Activated effector memory CD4-positive, alpha-beta T cell treated with anti-CD3 and anti-CD28 coated beads, Interleukin-2, amount 50 U/mL, for 16 hours (primary cell): ENCODE measurements around the gene EPDR1.

Experiments used
- DNase-seq: peaks from one replicate; pipeline ENCODE4 v3.0.0-alpha.2; 2020

EPDR1 gene

GRCh38 chr7:37920305-37920848, at the start of gene EPDR1:
Gene EPDR1, plus strand, starts transcription at chr7:37920640. Its CDS starts 300 bp downstream, at chr7:37920940.
- no peak for DNase-seq

- DNase-seq = no peak
These were observed 38.4 kb upstream of the EPDR1 start for GRCh38 chr7:37882086-37882485.

- DNase-seq = no peak
These were observed 27.1 kb upstream of the EPDR1 start for GRCh38 chr7:37893359-37893758.

GRCh38 chr7:37894671-37895070, 25.8 kb upstream of the EPDR1 start:
- DNase-seq = no peak

GRCh38 chr7:37899712-37900247, 20.7 kb upstream of the EPDR1 start:
- DNase-seq = no peak

GRCh38 chr7:37901236-37901827, 19.1 kb upstream of the EPDR1 start:
- DNase-seq = no peak

GRCh38 chr7:37901890-37902524, 18.4 kb upstream of the EPDR1 start:
- DNase-seq = no peak

GRCh38 chr7:37908221-37908788, 12.1 kb upstream of the EPDR1 start:
- no peak for DNase-seq

GRCh38 chr7:37912756-37913155, 7.7 kb upstream of the EPDR1 start:
- DNase-seq = no peak

GRCh38 chr7:37915438-37915837, 5.0 kb upstream of the EPDR1 start:
- no peak for DNase-seq

- DNase-seq = no peak
These were observed 4.3 kb upstream of the EPDR1 start for GRCh38 chr7:37916017-37916672.

GRCh38 chr7:37916673-37917660, 3.5 kb upstream of the EPDR1 start, which contains the start of gene SFRP4:
Gene SFRP4, minus strand, starts transcription at chr7:37916817. Its CDS starts 280 bp downstream, at chr7:37916537.
- no peak for DNase-seq

- no peak for DNase-seq
These were observed 1.9 kb upstream of the EPDR1 start for GRCh38 chr7:37918526-37918925.

- DNase-seq = no peak
These were observed 687 bp downstream of the EPDR1 start for GRCh38 chr7:37920849-37921805.

GRCh38 chr7:37921876-37922275, 1.4 kb downstream of the EPDR1 start:
- DNase-seq = no peak

GRCh38 chr7:37923996-37924395, 3.6 kb downstream of the EPDR1 start:
- DNase-seq = no peak

- DNase-seq = no peak
These were observed 4.1 kb downstream of the EPDR1 start for GRCh38 chr7:37924491-37925041.

- DNase-seq = no peak
These were observed 5.2 kb downstream of the EPDR1 start for GRCh38 chr7:37925620-37926019.

GRCh38 chr7:37927773-37928444, 7.5 kb downstream of the EPDR1 start:
- no peak for DNase-seq

GRCh38 chr7:37928878-37929277, 8.4 kb downstream of the EPDR1 start:
- DNase-seq = no peak
